Endothelial cell of umbilical vein (primary cell): ENCODE data around the gene HDGFL2. TPM values are rescaled to one million over a fixed set of nuclear protein-coding genes. Genes with fewer than 3 reads are reported as not detected.

Source experiments
- BruUV-seq: library from RNA; stranded (reverse); fragments of 400-500 nt; replicated peaks from 2 replicates; lab custom pipeline; 2021; lab: Mats Ljungman, UMichigan
- CTCF ChIA-PET: fragments of 300-600, 350-600 bp; sonication (Branson Sonifier 250); formaldehyde crosslinking; loops from one replicate; lab custom pipeline; 2021; ENCODE audit warnings: antibody characterized with exemption, inconsistent platforms; lab: Charles Lee
- POLR2A ChIA-PET: fragments of 300-600, 350-600 bp; sonication (Branson Sonifier 250); formaldehyde crosslinking; loops from one replicate; lab custom pipeline; 2021; ENCODE audit warnings: antibody characterized with exemption, inconsistent platforms; lab: Charles Lee
- DNase-seq: peaks from one replicate; pipeline ENCODE4 v3.0.0-alpha.2; 2011; ENCODE audit warnings: low read depth, low spot score
- FAIRE-seq: peaks from 2 replicates; lab custom pipeline; 2011; peaks lifted over from hg19 to GRCh38; lab: Jason Lieb, UNC
- H2AFZ ChIP-seq: 2 replicates; pipeline ENCODE4 v1.6.0; 2012; ENCODE audit warnings: low read depth, low read length, control low read depth, inconsistent platforms
- H3K27ac ChIP-seq: 2 replicates; pipeline ENCODE4 v1.5.1; 2011; ENCODE audit warnings: low read depth, mild to moderate bottlenecking, control low read depth, low read length, moderate library complexity; ENCODE audit not compliant: insufficient read depth
- H3K27me3 ChIP-seq, 2 experiments: 2 replicates each; pipeline versions ENCODE4 v1.6.0 to v1.6.1; 2011; ENCODE audit warnings: low read length in 2 of 2, mixed read lengths in 1 of 2; ENCODE audit not compliant: control insufficient read depth in 2 of 2, insufficient read depth in 2 of 2
- H3K36me3 ChIP-seq, 2 experiments: 2 replicates in 1 of 2; 3 replicates in 1 of 2; pipeline ENCODE4 v1.5.1; 2011; ENCODE audit warnings: low read length in 2 of 2, mild to moderate bottlenecking in 1 of 2, moderate library complexity in 1 of 2; ENCODE audit not compliant: control insufficient read depth in 2 of 2, insufficient read depth in 2 of 2; ENCODE audit errors: extremely low read depth in 1 of 2
- H3K4me1 ChIP-seq: 3 replicates; pipeline ENCODE4 v1.5.1; 2011; ENCODE audit warnings: mild to moderate bottlenecking, low read length; ENCODE audit not compliant: control insufficient read depth, insufficient read depth; ENCODE audit errors: extremely low read depth
- H3K4me2 ChIP-seq: 2 replicates; pipeline ENCODE4 v1.6.1; 2011; ENCODE audit warnings: low read length, control low read depth, mixed read lengths; ENCODE audit not compliant: insufficient read depth
- H3K4me3 ChIP-seq, 3 experiments: fragments of 200-600 bp in 1 of 3; sonication (generic), shearing (Covaris generic) in 1 of 3; replicated peaks in 1 of 3; 2 replicates each; pipeline ENCODE4 v1.5.1; 2011 to 2016; ENCODE audit warnings: control low read depth in 3 of 3, low read length in 3 of 3, mild to moderate bottlenecking in 2 of 3, inconsistent platforms in 1 of 3, low read depth in 1 of 3, moderate library complexity in 1 of 3; ENCODE audit not compliant: insufficient read depth in 1 of 3
- H3K79me2 ChIP-seq: 2 replicates; pipeline ENCODE4 v1.6.0; 2012; ENCODE audit warnings: low read length, inconsistent platforms; ENCODE audit not compliant: control insufficient read depth, insufficient read depth
- H3K9ac ChIP-seq: replicated peaks from 2 replicates; pipeline ENCODE3; 2011; ENCODE audit warnings: low read length, control low read depth; ENCODE audit not compliant: insufficient read depth; ENCODE audit errors: extremely low read depth
- H3K9me1 ChIP-seq: replicated peaks from 3 replicates; pipeline ENCODE4 v1.6.0; 2011; ENCODE audit warnings: mild to moderate bottlenecking, low read length; ENCODE audit not compliant: control insufficient read depth, insufficient read depth; ENCODE audit errors: extremely low read depth
- H3K9me3 ChIP-seq: replicated peaks from 2 replicates; pipeline ENCODE4 v1.5.1; 2012; ENCODE audit warnings: low read length, inconsistent platforms; ENCODE audit not compliant: control insufficient read depth, insufficient read depth
- H4K20me1 ChIP-seq: replicated peaks from 2 replicates; pipeline ENCODE3; 2011; ENCODE audit warnings: mild to moderate bottlenecking, low read length; ENCODE audit not compliant: control insufficient read depth, insufficient read depth; ENCODE audit errors: extremely low read depth
- EZH2 ChIP-seq: IDR thresholded peaks from 2 replicates; pipeline ENCODE4 v1.6.1; 2012; ENCODE audit warnings: borderline replicate concordance, low read depth, mild to moderate bottlenecking, moderate library complexity, low read length, inconsistent platforms; ENCODE audit not compliant: severe bottlenecking
- FOS ChIP-seq: IDR thresholded peaks from 2 replicates; pipeline ENCODE4 v1.6.1; 2011; ENCODE audit warnings: mild to moderate bottlenecking, low read length, moderate library complexity, borderline replicate concordance; ENCODE audit not compliant: insufficient read depth
- JUN ChIP-seq: IDR thresholded peaks from 2 replicates; pipeline ENCODE4 v1.6.1; 2011; ENCODE audit warnings: borderline replicate concordance, low read depth; ENCODE audit not compliant: insufficient read length, insufficient read depth
- POLR2A ChIP-seq: IDR thresholded peaks from 2 replicates; pipeline ENCODE4 v1.6.1; 2012; ENCODE audit warnings: low read depth, mild to moderate bottlenecking, control low read depth, low read length
- POLR2AphosphoS5 ChIP-seq: IDR thresholded peaks from 2 replicates; pipeline ENCODE4 v1.6.1; 2012; ENCODE audit warnings: low read depth, mild to moderate bottlenecking, control low read depth, low read length, moderate library complexity; ENCODE audit not compliant: insufficient read depth
- dilution Hi-C: fragments of 300-500 bp; cut with MboI; formaldehyde crosslinking; loops from one replicate; pipeline ENCODE4 v1.15.0; 2019; ENCODE audit warnings: low sequenced_read_pairs; ENCODE audit not compliant: extremely low pct_ligation_motif_present
- intact Hi-C: fragments of 100-400 bp; cut with micrococcal nuclease; formaldehyde crosslinking; loops from one replicate; pipeline ENCODE4 v1.10.0; 2022
- polyA plus RNA-seq, 4 experiments: library from polyadenylated mRNA; depleted of rRNA in 3 of 4; stranded (reverse) in 3 of 4; unstranded in 1 of 4; fragments of >200 nt; gene quantifications; 2 replicates each; pipeline versions ENCODE4 v1.2.1 to v1.2.3, GENCODE V29; 2011 to 2012; ENCODE audit warnings: missing spikeins in 1 of 4
- total RNA-seq: library from RNA; stranded (reverse); gene quantifications from 2 replicates; pipeline ENCODE4 v1.2.3, GENCODE V29; 2021

The HDGFL2 gene
- total and polyA plus RNA-seq, 2 donors (not counting 3 experiments of a cell fraction or from before 2014, with no cell fraction given), result 39.1 to 79.6 TPM

GRCh38 chr19:4505570-4506448, 33.7 kb downstream of the HDGFL2 start:
- Histone ChIP-seq H3K4me1 (peaks cover 10% of the 10 kb centered on the region), H4K20me1 (no peaks in the 10 kb centered on the region), H3K9me3 (no peaks in the 10 kb centered on the region), H3K9ac (no peak overlapping the region), H3K9me1 (no peaks in the 10 kb centered on the region), H3K4me2 (no peak overlapping the region), H3K36me3 (peaks cover 3 to 19% of the 10 kb centered on the region in 2 experiments), H3K27ac (no peak overlapping the region), H3K4me3 (no peak overlapping the region), H3K27me3 (no peaks in the 10 kb centered on the region), H3K79me2 (no peaks in the 10 kb centered on the region), H2AFZ (no peak overlapping the region)
- ChIA-PET POLR2A (no interaction called here), CTCF (interaction anchor here (1.0 to 4.7 kb wide), 2 partner anchors 10 to 18 kb away, joined by 7 to 54 read pairs; no protein-coding TSS in a partner anchor)
- intact Hi-C loops, result no loop called here
- dilution Hi-C loops, result no loop called here
- no peak for DNase-seq
- no peak for TF ChIP-seq EZH2
- no peak for TF ChIP-seq FOS
- TF ChIP-seq POLR2AphosphoS5, result no peak
- BruUV-seq, result no TSS peak
- FAIRE-seq, result no peak

- Histone ChIP-seq H3K9ac (no peak overlapping the region), H3K79me2 (no peaks in the 10 kb centered on the region), H3K36me3 (peaks cover 3 to 13% of the 10 kb centered on the region in 2 experiments), H3K4me1 (peaks cover 10% of the 10 kb centered on the region), H3K27me3 (no peaks in the 10 kb centered on the region), H3K4me2 (no peak overlapping the region), H2AFZ (no peak overlapping the region), H3K4me3 (no peak overlapping the region), H3K27ac (peak overlapping the region; percentile 7), H3K9me1 (no peaks in the 10 kb centered on the region), H4K20me1 (no peaks in the 10 kb centered on the region), H3K9me3 (no peaks in the 10 kb centered on the region)
- peak; percentile 69 for DNase-seq
- POLR2A ChIA-PET, result interaction anchor here (0.6 kb wide), 1 partner anchor 151 kb away, joined by 5 read pairs; no protein-coding TSS in a partner anchor
- CTCF ChIA-PET, result interaction anchor here (1.0 to 4.7 kb wide), 2 partner anchors 10 to 18 kb away, joined by 7 to 54 read pairs; no protein-coding TSS in a partner anchor
- BruUV-seq, result no TSS peak
- dilution Hi-C loops, result no loop called here
- peak; percentile 88 for FAIRE-seq
- intact Hi-C loops, result no loop called here
- TF ChIP-seq JUN (peak; percentile 63), POLR2AphosphoS5 (peak; percentile 31), FOS (peak; percentile 88), POLR2A (no peak)
Measured at GRCh38 chr19:4506449-4507149, 34.5 kb downstream of the HDGFL2 start.
